Activated T-cell treated with anti-CD3 and anti-CD28 coated beads for 1 hour (primary cell): ENCODE measurements around the gene MCC.
A peak's percentile ranks its signal among the peaks of the same experiment; 100 is the strongest.

ENCODE experiments used
- DNase-seq: peaks from one replicate; pipeline ENCODE4 v3.0.0-alpha.2; 2020; ENCODE audit warnings: low read depth

Gene MCC

GRCh38 chr5:113487781-113488644 lies at the start of gene MCC:
Gene MCC, minus strand, starts transcription at chr5:113488453.
- peak; percentile 6 for DNase-seq

- no peak for DNase-seq
Observed at GRCh38 chr5:113531481-113532159, 43.4 kb upstream of the MCC start.

- DNase-seq: no peak
Observed at GRCh38 chr5:113527746-113528145, 39.5 kb upstream of the MCC start.

GRCh38 chr5:113526421-113526820 lies 38.2 kb upstream of the MCC start:
- DNase-seq: no peak

GRCh38 chr5:113524927-113525326 lies 36.7 kb upstream of the MCC start:
- no peak for DNase-seq

- no peak for DNase-seq
Observed at GRCh38 chr5:113523168-113523567, 34.9 kb upstream of the MCC start.

GRCh38 chr5:113520899-113521298 lies 32.6 kb upstream of the MCC start:
- DNase-seq: no peak

GRCh38 chr5:113520429-113520828 lies 32.2 kb upstream of the MCC start:
- no peak for DNase-seq

- DNase-seq: no peak
Observed at GRCh38 chr5:113519412-113519811, 31.2 kb upstream of the MCC start.

GRCh38 chr5:113518884-113519283 lies 30.6 kb upstream of the MCC start:
- no peak for DNase-seq

GRCh38 chr5:113514289-113514635 lies 26.0 kb upstream of the MCC start:
- no peak for DNase-seq

GRCh38 chr5:113513384-113514288 lies 25.4 kb upstream of the MCC start, which contains the start of gene YTHDC2:
Gene YTHDC2, plus strand, starts transcription at chr5:113513694. Its CDS starts 202 bp downstream, at chr5:113513896.
- peak; percentile 72 for DNase-seq

GRCh38 chr5:113512341-113512740 lies 24.1 kb upstream of the MCC start:
- DNase-seq: no peak

- no peak for DNase-seq
Observed at GRCh38 chr5:113510836-113511451, 22.7 kb upstream of the MCC start.

- no peak for DNase-seq
Observed at GRCh38 chr5:113508756-113509155, 20.5 kb upstream of the MCC start.

- no peak for DNase-seq
Observed at GRCh38 chr5:113507601-113508000, 19.3 kb upstream of the MCC start.

GRCh38 chr5:113505181-113505580 lies 16.9 kb upstream of the MCC start:
- no peak for DNase-seq

- no peak for DNase-seq
Observed at GRCh38 chr5:113503146-113503545, 14.9 kb upstream of the MCC start.

GRCh38 chr5:113502073-113502472 lies 13.8 kb upstream of the MCC start:
- no peak for DNase-seq

- no peak for DNase-seq
Observed at GRCh38 chr5:113495422-113495841, 7.2 kb upstream of the MCC start.

GRCh38 chr5:113493446-113493845 lies 5.2 kb upstream of the MCC start:
- DNase-seq: no peak

GRCh38 chr5:113491022-113491421 lies 2.8 kb upstream of the MCC start:
- no peak for DNase-seq
